CD4-positive, alpha-beta T cell treated with Interferon alpha-2 for 1 hour (primary cell): ENCODE measurements around the gene SHISAL2A.

Experiments
- DNase-seq, 2 donors: peaks; one replicate each; pipeline ENCODE4 v3.0.0-alpha.2; 2020 to 2022

Gene SHISAL2A

GRCh38 chr1:52662645-52663313, 29.8 kb downstream of the SHISAL2A start:
- DNase-seq = no peak

GRCh38 chr1:52663716-52664115, 30.7 kb downstream of the SHISAL2A start:
- no peak for DNase-seq

DNA sequence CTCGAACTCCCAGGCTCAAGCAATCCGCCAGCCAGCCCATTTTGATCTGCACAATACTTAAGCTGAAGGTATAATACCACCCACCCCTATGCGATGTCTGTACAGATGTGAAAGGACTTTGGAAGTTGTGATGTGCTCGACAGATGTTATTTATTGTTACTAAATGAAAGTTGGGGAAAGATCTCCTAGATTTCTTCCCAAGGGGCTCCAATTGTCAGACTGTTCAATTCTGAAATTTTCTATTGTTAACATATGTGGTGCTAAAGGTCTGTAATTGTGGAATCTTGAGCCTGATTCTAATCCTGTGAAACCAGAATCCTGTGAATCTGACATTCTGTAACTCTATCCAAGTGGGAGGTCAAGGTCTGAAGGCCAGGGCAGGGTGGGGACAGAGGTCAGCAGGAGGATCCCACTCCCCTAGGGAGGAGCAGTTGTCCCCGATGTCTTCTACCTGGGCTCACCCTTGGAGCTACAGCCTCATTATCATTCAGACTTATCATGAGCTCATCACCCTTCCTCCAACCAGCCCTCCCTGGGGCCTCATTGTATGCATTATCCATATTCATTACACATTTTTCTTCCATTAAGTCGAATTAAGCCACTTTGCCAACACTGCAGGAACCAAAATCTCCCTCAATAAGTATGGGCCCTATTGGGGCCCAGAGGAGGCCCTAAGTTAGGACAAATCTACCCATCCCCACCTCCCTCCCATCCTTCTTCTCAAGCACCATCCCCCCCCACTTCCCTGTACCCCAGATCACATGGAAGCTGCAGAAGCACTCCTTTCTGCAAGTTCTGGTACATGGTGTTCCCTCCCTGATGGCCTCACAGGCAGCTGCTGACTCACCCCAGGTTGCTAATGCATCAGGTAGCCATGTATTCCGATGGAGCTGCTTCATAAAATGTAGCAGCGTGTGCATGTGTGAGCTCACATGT, 32.3 kb downstream of the SHISAL2A start:
- DNase-seq = no peak

DNA sequence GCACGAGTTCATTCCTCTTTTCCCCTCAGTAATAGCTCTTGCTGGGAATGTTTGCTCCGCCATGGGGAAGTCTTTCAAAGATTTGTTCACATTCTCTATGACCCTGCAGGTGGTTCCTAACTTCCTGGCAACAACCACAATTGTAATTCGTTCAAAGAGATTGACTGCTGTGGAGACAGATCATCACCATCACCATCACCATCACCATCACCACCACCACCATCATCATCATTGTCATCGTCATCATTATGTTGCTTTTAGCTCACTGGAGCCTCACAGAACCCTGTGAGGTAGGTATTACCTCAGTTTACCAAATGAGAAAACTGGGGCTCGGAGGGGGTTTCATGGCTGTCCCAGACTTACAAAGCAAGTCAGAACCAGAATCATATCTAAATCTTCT, 34.3 kb downstream of the SHISAL2A start:
- DNase-seq = no peak

DNA sequence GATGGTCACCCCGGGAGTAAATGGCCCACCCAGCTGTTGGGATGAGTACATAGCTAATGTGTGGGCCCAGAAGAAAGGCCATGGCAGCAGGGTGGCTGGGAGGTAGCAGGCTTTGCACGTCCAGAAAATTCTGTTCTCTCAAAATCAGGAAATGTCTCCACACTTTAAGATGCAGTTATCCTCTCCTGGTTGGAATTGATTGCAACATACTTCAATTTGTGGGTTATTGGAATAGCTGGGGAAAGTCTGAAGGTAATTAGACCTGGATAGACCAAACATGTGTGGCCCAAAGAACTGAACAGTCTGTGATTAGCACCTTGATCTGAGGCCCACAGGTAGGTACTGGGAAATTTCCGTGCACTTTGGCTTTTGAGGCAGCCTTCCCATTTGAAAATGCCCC, 35.0 kb downstream of the SHISAL2A start:
- no peak for DNase-seq

- no peak for DNase-seq
Observed at GRCh38 chr1:52668711-52669110, 35.7 kb downstream of the SHISAL2A start.

DNA sequence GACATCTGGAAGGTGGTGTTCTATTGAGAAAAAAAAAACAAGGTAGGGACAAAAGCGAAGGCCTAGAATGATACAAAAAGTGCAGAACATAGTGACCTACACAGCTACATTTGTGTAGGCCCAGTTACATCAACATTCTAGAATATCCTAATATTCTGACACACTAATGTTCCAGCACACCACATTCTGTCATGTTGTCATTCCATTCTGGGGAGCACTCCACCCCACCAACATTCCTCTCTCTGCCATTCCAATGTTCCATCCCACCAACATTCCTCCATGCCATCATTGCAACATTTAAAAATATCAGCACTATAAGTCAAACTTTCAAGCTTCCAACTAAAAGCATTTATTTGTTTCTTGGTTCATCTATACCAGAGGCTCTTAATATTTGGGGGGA, 36.7 kb downstream of the SHISAL2A start:
- no peak for DNase-seq

DNA sequence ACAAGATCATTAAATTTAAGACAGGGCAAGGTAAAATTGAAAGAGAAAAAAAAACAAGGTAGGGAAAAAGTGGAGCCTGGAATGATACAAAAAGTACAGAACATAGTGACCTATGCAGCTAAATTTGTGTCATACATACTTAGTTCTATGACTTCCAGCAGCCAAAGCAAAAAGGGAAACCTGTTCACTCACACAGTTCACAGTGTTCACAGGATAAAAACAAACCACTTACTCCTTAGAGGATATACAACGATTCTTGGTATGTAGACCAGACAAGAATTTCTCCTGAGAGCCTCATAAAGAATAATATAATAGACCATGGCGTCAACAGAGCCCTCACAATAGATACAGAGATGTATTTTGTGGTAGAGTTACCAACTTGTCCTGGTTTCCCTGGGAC, 37.6 kb downstream of the SHISAL2A start:
- DNase-seq = no peak

GRCh38 chr1:52672946-52673345, 40.0 kb downstream of the SHISAL2A start:
- no peak for DNase-seq

GRCh38 chr1:52673513-52673912, 40.5 kb downstream of the SHISAL2A start:
- DNase-seq = no peak

DNA sequence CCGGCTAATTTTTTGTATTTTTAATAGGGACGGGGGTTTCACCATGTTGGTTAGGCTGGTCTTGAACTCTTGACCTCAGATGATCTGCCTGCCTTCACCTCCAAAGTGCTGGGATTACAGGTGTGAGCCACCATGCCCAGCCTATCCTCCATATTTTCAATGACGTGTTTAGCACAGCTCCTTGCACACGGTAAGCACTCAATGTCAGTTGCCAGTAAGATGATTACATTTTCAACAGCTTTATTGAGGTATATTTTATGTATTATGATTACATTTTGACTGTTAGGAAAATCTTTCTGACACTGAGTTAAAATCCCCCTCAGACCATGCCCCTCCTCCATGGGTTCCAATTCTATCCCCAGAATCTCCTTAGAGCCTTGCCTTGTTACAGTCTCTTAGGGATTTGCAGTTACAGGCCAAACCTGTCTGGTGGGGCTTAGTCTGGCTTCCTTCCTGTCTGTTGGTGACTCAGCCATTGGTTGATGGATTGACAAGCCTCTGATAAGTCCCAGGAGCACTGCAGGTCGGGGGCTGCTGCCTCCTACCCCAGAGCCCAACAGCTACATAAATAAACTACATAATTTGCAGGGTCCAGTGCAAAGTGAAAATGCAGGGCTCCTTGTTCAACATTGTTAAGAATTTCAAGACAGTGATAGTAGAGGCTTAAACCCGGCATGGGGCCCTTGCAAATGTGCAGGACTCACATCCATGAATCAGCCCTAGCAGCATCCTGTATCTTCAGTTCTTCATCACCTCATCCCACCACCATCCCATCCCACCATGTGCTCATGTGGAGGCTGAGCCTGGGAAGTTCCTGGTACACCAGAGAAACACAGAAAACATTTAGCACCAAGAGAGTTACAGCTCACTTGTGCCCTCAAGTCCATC, 41.8 kb downstream of the SHISAL2A start:
- no peak for DNase-seq

DNA sequence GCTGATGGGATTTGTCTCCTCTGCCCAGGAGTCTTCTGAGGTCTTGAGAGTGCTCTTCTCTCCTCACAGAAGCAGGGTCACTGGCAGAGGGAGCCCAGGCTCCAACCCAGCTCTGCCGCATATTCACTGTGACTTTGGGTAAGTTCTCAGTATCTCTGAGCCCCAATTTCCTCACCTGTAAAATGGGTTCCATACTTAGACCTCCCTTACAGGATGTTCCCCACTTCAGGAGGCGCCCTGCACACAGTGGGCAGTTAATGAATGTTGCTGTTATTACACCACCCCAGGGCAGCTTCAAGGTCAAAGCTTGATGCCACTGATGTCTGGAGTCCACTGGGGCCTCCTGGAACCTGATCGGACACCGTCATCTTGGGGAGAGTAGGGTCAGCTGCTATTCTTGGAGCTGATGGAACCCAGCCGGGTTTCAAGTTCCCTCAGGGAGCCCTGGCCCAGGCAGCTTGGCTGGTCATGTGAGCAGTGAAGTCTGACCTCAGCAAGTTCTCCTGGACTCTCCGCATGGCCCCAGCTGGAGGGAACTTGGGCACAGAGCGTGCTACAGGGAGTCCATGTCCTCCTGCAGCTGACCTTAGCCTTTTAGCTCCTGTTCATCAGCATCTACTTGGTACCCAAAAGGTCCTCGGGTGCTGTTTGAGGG, 43.4 kb downstream of the SHISAL2A start:
- DNase-seq = no peak

DNA sequence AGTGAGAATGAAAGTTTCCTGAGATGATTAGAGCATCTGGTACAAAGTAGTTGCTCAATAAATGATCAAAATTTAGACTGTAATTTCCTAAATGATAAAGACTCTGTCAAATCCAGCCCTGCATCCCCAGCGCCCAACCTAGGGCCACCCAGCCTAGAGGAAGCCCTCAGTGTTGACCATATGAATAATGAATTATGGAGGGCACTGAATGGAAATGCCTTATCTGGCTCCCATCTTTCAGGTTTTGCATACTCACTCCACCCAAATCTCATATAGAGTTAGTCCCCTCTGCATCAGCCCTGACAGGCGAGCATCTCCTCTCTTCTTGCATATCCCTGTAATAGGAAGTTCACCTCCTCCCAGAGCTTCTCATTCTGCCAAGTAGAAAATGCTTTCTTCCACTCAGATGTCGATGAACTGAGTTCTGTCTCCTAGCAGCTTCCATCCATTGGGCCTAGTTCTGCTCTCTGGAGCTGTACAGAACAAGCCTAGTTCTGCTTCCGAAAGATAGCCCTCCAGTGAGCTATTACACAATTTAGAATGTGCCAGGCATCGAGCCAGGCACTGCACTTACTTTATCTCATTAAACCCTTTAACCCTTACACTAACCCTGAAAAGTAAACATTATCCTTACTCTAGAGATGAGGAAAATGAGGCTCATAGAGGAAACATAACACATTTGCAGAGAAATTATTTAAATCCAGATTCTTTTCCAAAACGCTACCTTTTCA, 44.3 kb downstream of the SHISAL2A start:
- DNase-seq = no peak

DNA sequence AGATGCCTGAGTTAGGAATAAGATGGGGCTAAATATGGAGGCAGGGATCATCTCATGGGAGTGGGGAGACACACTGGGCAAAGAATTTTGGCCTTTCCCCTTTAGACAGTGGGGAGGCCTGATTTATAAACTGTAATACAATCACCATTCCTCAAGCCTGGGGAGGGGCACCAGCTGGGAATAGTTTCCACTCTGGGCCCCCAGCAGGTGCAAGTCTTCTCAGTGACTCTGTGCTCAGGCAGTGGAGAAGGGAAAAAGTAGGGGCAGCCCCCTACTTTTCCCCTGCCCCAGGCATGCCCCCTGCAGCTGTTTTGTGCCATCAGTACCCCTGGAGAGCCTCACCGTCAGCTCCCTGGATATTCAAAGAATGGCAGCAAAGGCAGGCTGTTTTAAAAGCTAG, 46.1 kb downstream of the SHISAL2A start:
- DNase-seq = no peak

- DNase-seq = no peak
Observed at GRCh38 chr1:52679498-52679897, 46.5 kb downstream of the SHISAL2A start.

- DNase-seq = no peak
Observed at GRCh38 chr1:52680353-52680752, 47.4 kb downstream of the SHISAL2A start.

DNA sequence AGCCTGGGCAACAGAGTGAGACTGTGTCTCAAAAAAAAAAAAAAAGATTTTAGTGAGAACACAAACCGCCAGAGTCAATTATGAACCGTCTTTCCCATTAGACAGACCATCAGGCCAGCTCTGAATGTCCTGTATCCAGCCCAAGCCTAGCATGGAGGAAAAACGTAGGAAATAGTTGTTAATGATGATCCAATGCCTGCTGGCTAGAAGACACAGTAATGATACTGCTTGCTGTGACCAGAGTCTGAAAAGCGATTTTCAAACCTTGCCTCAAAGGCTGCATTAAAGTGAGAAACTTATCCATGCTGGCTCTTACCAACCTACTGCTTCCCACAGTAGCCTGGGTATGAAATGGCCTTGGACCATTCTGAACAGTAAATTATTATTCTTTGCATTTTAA, 48.2 kb downstream of the SHISAL2A start:
- DNase-seq = no peak

DNA sequence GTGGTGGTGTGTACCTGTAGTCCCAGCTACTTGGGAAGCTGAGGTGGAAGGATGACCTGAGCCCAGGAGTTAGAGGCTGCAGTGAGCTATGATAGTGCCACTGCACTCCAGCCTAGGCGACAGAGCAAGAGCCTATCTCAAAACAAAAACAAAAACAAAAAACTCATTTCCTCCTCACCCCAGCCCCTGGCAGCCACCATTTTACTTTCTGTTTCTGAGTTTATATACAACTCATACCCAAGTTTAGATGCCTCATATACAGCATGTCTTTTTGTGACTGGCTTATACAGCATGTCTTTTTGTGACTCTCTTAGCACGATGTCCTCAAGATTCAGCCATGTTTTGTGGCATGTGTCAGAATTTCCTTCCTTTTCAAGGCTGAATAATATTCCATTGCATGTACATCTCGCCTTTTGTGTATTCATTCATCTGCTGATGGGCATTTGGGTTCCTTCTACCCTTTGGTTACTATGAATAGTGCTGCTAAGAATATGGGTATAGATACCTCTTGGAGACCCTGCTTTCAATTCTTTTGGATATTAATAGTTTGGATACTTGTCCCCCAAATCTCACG, 50.5 kb downstream of the SHISAL2A start:
- no peak for DNase-seq

DNA sequence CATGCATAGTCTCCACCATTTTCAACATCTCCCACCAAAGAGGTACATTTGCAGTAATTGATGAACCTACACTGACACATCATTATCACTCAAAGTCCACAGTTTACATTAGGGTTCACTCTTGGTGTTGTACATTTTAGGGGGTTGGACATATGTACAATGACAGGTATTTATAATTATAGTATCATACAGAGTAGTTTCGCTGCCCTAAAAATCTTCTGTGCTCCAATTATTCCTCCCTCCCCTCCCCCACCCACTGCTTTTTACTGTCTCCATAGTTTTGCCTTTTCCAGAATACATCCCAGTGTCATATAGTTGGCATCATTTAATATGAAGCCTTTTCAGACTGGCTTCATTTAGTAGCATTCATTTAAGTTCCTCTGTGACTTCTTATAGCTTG, 51.6 kb downstream of the SHISAL2A start:
- no peak for DNase-seq

- peak; percentile 78 to 85 for DNase-seq
Observed at GRCh38 chr1:52686261-52686751, 53.3 kb downstream of the SHISAL2A start.

DNA sequence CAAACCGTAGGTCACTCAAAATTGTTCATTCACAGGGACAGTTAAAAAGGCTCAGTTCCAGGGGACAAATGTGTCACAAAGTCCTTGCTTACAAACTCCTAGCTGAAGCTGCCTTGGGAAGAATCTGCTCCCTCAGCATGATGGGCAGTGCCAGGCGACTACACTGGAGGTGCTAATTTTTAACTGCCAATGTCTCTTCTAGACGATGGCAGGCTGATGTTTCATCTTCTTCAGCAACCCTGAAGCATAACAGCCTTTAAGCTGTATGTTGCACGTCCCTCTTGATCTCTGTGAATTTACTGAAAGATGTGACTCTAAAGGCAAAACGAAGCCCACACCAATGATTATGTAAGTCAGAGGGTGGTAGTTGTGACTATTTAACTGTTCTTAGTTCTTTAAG, 53.9 kb downstream of the SHISAL2A start:
- DNase-seq = no peak
